BJ (cell line): Measurements from ENCODE around the gene LHFPL2. TPM values are rescaled to one million over a fixed set of nuclear protein-coding genes. Genes with fewer than 3 reads are reported as not detected.

Experiments used
- CTCF ChIA-PET: fragments of 350-600 bp; formaldehyde crosslinking; extraction: SDS; loops from one replicate; lab custom pipeline; 2021; ENCODE audit warnings: antibody characterized with exemption, inconsistent platforms; lab: Yijun Ruan, JAX
- POLR2A ChIA-PET: fragments of 300-600 bp; sonication (Branson Sonifier 250); formaldehyde crosslinking; extraction: SDS; loops from one replicate; lab custom pipeline; 2021; ENCODE audit warnings: antibody characterized with exemption; lab: Charles Lee
- DNase-seq: peaks from one replicate; pipeline ENCODE4 v3.0.0-alpha.2; 2011; ENCODE audit warnings: low read depth
- H3K27me3 ChIP-seq: 2 replicates; pipeline ENCODE4 v1.6.0; 2011; ENCODE audit warnings: low read length; ENCODE audit not compliant: control insufficient read depth, insufficient read depth
- H3K36me3 ChIP-seq: 2 replicates; pipeline ENCODE4 v1.5.1; 2011; ENCODE audit warnings: low read length; ENCODE audit not compliant: control insufficient read depth, insufficient read depth
- H3K4me3 ChIP-seq: 2 replicates; pipeline ENCODE4 v1.5.1; 2011; ENCODE audit warnings: low read depth, mild to moderate bottlenecking, control low read depth, low read length
- polyA plus RNA-seq: library from polyadenylated mRNA; depleted of rRNA; stranded (reverse); fragments of >200 nt; gene quantifications from 2 replicates; pipeline ENCODE4 v1.2.3, GENCODE V29; 2011
- TF ChIP-seq, protein P1 (sequence below): IDR thresholded peaks from 2 replicates; pipeline ENCODE4 v1.5.1; 2011; ENCODE audit warnings: low read depth, mild to moderate bottlenecking, control low read depth, inconsistent platforms, low read length, moderate library complexity; ENCODE audit not compliant: insufficient read depth

Gene LHFPL2
- polyA plus RNA-seq, 1 experiment = 4.4 TPM

- TF ChIP-seq, protein P1, sequence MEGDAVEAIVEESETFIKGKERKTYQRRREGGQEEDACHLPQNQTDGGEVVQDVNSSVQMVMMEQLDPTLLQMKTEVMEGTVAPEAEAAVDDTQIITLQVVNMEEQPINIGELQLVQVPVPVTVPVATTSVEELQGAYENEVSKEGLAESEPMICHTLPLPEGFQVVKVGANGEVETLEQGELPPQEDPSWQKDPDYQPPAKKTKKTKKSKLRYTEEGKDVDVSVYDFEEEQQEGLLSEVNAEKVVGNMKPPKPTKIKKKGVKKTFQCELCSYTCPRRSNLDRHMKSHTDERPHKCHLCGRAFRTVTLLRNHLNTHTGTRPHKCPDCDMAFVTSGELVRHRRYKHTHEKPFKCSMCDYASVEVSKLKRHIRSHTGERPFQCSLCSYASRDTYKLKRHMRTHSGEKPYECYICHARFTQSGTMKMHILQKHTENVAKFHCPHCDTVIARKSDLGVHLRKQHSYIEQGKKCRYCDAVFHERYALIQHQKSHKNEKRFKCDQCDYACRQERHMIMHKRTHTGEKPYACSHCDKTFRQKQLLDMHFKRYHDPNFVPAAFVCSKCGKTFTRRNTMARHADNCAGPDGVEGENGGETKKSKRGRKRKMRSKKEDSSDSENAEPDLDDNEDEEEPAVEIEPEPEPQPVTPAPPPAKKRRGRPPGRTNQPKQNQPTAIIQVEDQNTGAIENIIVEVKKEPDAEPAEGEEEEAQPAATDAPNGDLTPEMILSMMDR = no peak
- Histone ChIP-seq H3K4me3 (no peak overlapping the region), H3K27me3 (no peaks in the 10 kb centered on the region), H3K36me3 (no peaks in the 10 kb centered on the region)
- CTCF ChIA-PET = interaction anchor here (1.1 to 1.3 kb wide), 2 partner anchors 8 to 36 kb away, joined by 3 to 4 read pairs; no protein-coding TSS in a partner anchor
- no peak for DNase-seq
- POLR2A ChIA-PET = no interaction called here
Measured at GRCh38 chr5:78503958-78504653, 144.5 kb downstream of the LHFPL2 start.

DNA sequence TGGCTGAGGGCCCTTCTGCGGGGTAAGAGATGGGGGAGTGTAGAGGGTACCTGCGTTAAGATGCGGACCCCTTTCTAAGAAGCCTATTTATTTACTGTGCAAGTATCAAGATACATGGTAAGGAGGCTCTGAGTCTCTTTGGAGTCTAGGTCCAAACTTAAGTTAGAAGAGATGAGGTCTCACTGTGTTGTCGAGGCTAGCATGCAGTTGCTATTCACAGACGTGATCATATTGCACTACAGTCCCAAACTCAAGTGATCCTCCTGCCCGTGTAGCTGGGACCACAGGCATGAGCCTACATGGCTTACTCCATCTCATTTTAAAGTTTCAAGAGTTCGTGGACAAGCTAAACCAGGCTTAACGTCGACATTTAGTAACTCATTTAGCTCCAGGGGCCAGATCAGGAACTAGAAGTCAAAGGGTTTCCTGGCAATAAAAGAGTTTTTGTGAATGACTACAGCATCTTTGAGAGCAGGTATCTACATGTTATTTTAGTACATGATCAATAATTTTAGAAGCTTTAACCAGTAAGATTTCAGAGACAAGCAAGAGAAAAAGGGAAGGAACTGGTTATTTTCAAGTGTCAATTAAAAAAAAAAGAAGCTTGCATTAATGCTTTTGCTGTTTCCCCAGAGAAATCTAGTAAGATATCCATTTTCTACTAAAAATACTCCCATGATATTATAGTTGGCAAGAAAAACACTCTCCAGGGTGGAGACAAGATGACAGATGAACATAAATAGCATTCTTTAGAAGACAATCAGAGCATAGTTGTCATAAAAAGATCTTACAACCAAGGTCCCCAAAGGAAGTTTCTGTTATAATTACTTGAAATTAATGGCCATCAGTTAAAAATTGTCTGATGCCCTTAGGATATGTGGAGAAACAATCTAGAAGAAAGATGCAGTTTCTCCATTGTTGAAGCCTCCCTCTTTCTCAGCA lies 146.9 kb downstream of the LHFPL2 start:
- H3K36me3 ChIP-seq = no peaks in the 10 kb centered on the region
- no peak for DNase-seq
- H3K27me3 ChIP-seq = no peaks in the 10 kb centered on the region
- H3K4me3 ChIP-seq = no peak overlapping the region
- ChIA-PET POLR2A (no interaction called here), CTCF (interaction anchor here (0.8 kb wide), 1 partner anchor 31 kb away, joined by 3 read pairs; no protein-coding TSS in a partner anchor)
- TF ChIP-seq, protein P1 = no peak

DNA sequence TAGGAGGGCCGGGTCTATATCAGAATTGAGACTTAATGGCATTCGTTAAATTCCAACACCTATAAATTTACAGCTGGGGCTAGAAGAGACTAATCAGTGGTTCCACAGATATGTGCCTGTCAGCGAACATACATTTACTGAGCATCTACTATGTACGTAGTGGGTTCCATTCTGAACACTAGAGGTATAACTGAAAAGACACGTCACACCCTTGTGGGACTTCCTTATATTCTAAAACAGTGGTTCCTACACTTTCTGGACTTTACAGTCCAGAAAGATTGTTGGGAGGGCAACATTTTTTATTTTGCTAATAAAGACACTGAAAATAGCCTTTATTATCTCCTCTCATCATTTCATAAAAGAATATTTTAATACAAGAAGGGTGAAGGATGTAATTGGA lies 147.7 kb downstream of the LHFPL2 start:
- no peaks in the 10 kb centered on the region for H3K36me3 ChIP-seq
- no peaks in the 10 kb centered on the region for H3K27me3 ChIP-seq
- TF ChIP-seq, protein P1 = no peak
- no peak for DNase-seq
- no peak overlapping the region for H3K4me3 ChIP-seq
- ChIA-PET CTCF (interaction anchor here (0.6 kb wide), 1 partner anchor 259 kb away, joined by 3 read pairs; no protein-coding TSS in a partner anchor), POLR2A (no interaction called here)

DNA sequence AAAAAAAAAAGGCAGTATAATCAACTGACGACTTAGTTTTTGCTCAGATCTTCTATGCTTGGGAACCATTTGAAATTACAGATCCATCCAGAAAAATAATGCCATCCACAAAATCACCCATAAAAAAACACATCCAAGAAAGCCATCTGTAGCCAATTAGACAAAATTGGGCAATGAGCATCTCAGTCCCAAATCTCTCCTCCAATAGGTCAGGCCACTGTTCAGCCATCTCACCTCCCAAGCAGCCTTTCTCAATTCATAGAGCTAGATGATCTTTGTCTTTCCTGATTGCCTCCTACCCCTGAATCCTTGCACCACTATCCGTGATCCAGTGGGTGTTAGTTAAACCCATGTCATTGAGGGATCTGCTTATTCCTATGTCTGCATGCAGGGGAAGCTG lies 148.5 kb downstream of the LHFPL2 start:
- POLR2A ChIA-PET = no interaction called here

More for the DNA sequence above, 148.5 kb downstream of the LHFPL2 start:
- TF ChIP-seq, protein P1 = no peak
- H3K4me3 ChIP-seq = no peak overlapping the region
- no peaks in the 10 kb centered on the region for H3K27me3 ChIP-seq
- no peaks in the 10 kb centered on the region for H3K36me3 ChIP-seq
- no peak for DNase-seq
- CTCF ChIA-PET = interaction anchor here (0.5 to 0.6 kb wide), 3 partner anchors 128 to 1839 kb away, joined by 3 read pairs; no protein-coding TSS in a partner anchor
